Calu3 (cell line): Measurements from ENCODE around the gene KCTD15. TPM values are rescaled to one million over a fixed set of nuclear protein-coding genes. Genes with fewer than 3 reads are reported as not detected.

ENCODE experiments used
- BruUV-seq: library from RNA; stranded (reverse); fragments of 400-500 nt; replicated peaks from 2 replicates; lab custom pipeline; 2021; lab: Mats Ljungman, UMichigan
- CTCF ChIA-PET: fragments of 300-600 bp; sonication (Branson Sonifier 250); formaldehyde crosslinking; loops from one replicate; lab custom pipeline; 2022; ENCODE audit warnings: antibody characterized with exemption; lab: Charles Lee
- DNase-seq: peaks from one replicate; pipeline ENCODE4 v3.0.0; 2022
- H3K27ac Mint-ChIP-seq: one replicate; pipeline ENCODE4 v1.8.0; 2022; ENCODE audit warnings: mixed read lengths; ENCODE audit not compliant: unreplicated experiment
- H3K27me3 Mint-ChIP-seq: one replicate; pipeline ENCODE4 v1.8.0; 2022; ENCODE audit warnings: mixed read lengths; ENCODE audit not compliant: unreplicated experiment
- H3K36me3 Mint-ChIP-seq: one replicate; pipeline ENCODE4 v1.8.0; 2022; ENCODE audit warnings: mild to moderate bottlenecking, moderate library complexity, mixed read lengths; ENCODE audit not compliant: insufficient read depth, unreplicated experiment
- H3K4me1 Mint-ChIP-seq: one replicate; pipeline ENCODE4 v1.8.0; 2022; ENCODE audit warnings: mild to moderate bottlenecking, low read depth, mixed read lengths; ENCODE audit not compliant: unreplicated experiment
- H3K4me3 Mint-ChIP-seq: one replicate; pipeline ENCODE4 v1.8.0; 2022; ENCODE audit warnings: mild to moderate bottlenecking, low read depth, moderate library complexity, mixed read lengths; ENCODE audit not compliant: unreplicated experiment
- H3K9me3 Mint-ChIP-seq: one replicate; pipeline ENCODE4 v1.8.0; 2022; ENCODE audit warnings: low read depth, mixed read lengths; ENCODE audit not compliant: unreplicated experiment
- CTCF ChIP-seq: fragments of 200-600 bp; IDR thresholded peaks from one replicate; pipeline ENCODE4 v1.8.0; 2022; ENCODE audit warnings: antibody characterized with exemption; ENCODE audit not compliant: unreplicated experiment
- intact Hi-C: fragments of 100-400 bp; cut with micrococcal nuclease; formaldehyde crosslinking; loops from one replicate; pipeline ENCODE4 v1.10.0; 2022; ENCODE audit not compliant: unreplicated experiment
- total RNA-seq: library from RNA; stranded (reverse); gene quantifications from 2 replicates; pipeline ENCODE4 v1.2.3, GENCODE V29; 2022

The KCTD15 gene
- total RNA-seq, 1 experiment from 2014 or later, result 18.6 TPM

- Mint-ChIP-seq H3K27me3 (no peaks in the 10 kb centered on the region), H3K4me3 (no peak overlapping the region), H3K9me3 (no peaks in the 10 kb centered on the region), H3K4me1 (peaks cover 9% of the 10 kb centered on the region), H3K36me3 (peaks cover 15% of the 10 kb centered on the region), H3K27ac (no peak overlapping the region)
- intact Hi-C loops, result no loop called here
- TF ChIP-seq CTCF, result no peak
- no TSS peak for BruUV-seq
- no peak for DNase-seq
- CTCF ChIA-PET, result no interaction called here
Measured at GRCh38 chr19:33808399-33808798, 11.7 kb downstream of the KCTD15 start.

DNA sequence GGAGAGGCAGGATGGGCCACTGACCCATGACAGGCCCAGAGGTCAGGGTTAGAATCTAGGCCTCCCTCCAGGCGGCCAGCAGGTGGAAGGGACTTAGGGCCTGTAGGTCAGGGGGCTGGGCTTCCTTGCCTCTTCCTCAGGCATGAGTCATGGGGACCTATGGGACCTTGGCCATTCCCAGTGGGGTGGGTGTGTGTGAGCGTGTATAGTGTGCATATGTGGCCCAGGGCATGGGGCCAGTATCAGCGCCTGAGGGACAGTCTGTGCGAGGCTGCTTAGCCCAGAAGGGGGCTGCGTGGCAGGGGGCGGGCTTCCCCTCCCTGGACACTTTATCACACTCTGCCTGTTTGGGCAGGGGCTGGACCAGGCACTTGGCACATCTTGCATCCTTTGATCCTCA lies 13.3 kb downstream of the KCTD15 start:
- no peak for TF ChIP-seq CTCF
- no peaks in the 10 kb centered on the region for H3K9me3 Mint-ChIP-seq
- no peak overlapping the region for H3K4me3 Mint-ChIP-seq
- CTCF ChIA-PET, result no interaction called here
- intact Hi-C loops, result no loop called here
- DNase-seq, result no peak
- no peak overlapping the region for H3K27ac Mint-ChIP-seq
- H3K36me3 Mint-ChIP-seq, result peaks cover 22% of the 10 kb centered on the region
- H3K27me3 Mint-ChIP-seq, result no peaks in the 10 kb centered on the region
- BruUV-seq, result no TSS peak
- peaks cover 9% of the 10 kb centered on the region for H3K4me1 Mint-ChIP-seq

GRCh38 chr19:33810821-33811220 lies 14.2 kb downstream of the KCTD15 start:
- BruUV-seq, result no TSS peak
- Mint-ChIP-seq H3K4me3 (no peak overlapping the region), H3K27me3 (no peaks in the 10 kb centered on the region), H3K36me3 (peaks cover 22% of the 10 kb centered on the region), H3K9me3 (no peaks in the 10 kb centered on the region), H3K27ac (no peak overlapping the region), H3K4me1 (peaks cover 9% of the 10 kb centered on the region)
- intact Hi-C loops, result no loop called here
- TF ChIP-seq CTCF, result no peak
- CTCF ChIA-PET, result interaction anchor here (0.6 to 0.7 kb wide), 2 partner anchors 277 to 545 kb away, joined by 3 to 4 read pairs; no protein-coding TSS in a partner anchor
- no peak for DNase-seq

- H3K36me3 Mint-ChIP-seq, result peaks cover 18% of the 10 kb centered on the region
- peaks cover 9% of the 10 kb centered on the region for H3K4me1 Mint-ChIP-seq
- CTCF ChIA-PET, result interaction anchor here (0.6 to 0.7 kb wide), 2 partner anchors 277 to 545 kb away, joined by 3 to 4 read pairs; no protein-coding TSS in a partner anchor
- intact Hi-C loops, result no loop called here
- no peak overlapping the region for H3K4me3 Mint-ChIP-seq
- no peaks in the 10 kb centered on the region for H3K9me3 Mint-ChIP-seq
- no TSS peak for BruUV-seq
- DNase-seq, result no peak
- no peak for TF ChIP-seq CTCF
- no peaks in the 10 kb centered on the region for H3K27me3 Mint-ChIP-seq
- no peak overlapping the region for H3K27ac Mint-ChIP-seq
Measured at GRCh38 chr19:33811246-33811645, 14.6 kb downstream of the KCTD15 start.
